Effector memory CD8-positive, alpha-beta T cell (primary cell): Measurements from ENCODE around the gene NUTM2B.
"Not testable (repeated sequence)": the region's sequence is repeated elsewhere in the genome, so short reads cannot be mapped to it uniquely, and the experiment has no call there.

Experiments used
- ATAC-seq: fragments of 150-1000 bp; cut with Tn5 transposase; replicated peaks from 2 replicates; pipeline ENCODE4 v1.10.0; 2021; ENCODE audit warnings: mild to moderate bottlenecking, moderate library complexity
- DNase-seq, 3 experiments: peaks; one replicate each; pipeline ENCODE4 v3.0.0; 2021
- H3K27ac Mint-ChIP-seq, 2 donors: one replicate each; pipeline ENCODE4 v1.8.0; 2022; ENCODE audit warnings: mild to moderate bottlenecking in 2 of 2, mixed read lengths in 2 of 2, moderate library complexity in 2 of 2
- H3K27me3 Mint-ChIP-seq, 2 donors: one replicate each; pipeline ENCODE4 v1.8.0; 2022; ENCODE audit warnings: mixed read lengths in 2 of 2
- H3K36me3 Mint-ChIP-seq: one replicate; pipeline ENCODE4 v1.8.0; 2022; ENCODE audit warnings: mild to moderate bottlenecking, moderate library complexity, mixed read lengths; ENCODE audit not compliant: insufficient read depth
- H3K4me1 Mint-ChIP-seq, 2 donors: one replicate each; pipeline ENCODE4 v1.8.0; 2022; ENCODE audit warnings: low read depth in 2 of 2, mixed read lengths in 2 of 2
- H3K4me3 Mint-ChIP-seq, 2 donors: one replicate each; pipeline ENCODE4 v1.8.0; 2022; ENCODE audit warnings: mild to moderate bottlenecking in 2 of 2, mixed read lengths in 2 of 2, moderate library complexity in 2 of 2
- H3K9me3 Mint-ChIP-seq, 2 donors: one replicate each; pipeline ENCODE4 v1.8.0; 2022; ENCODE audit warnings: mixed read lengths in 2 of 2
- total RNA-seq, 9 experiments: gene quantifications; one replicate each; lab custom pipeline; 2026; lab: John Stamatoyannopoulos, UW

NUTM2B gene
- 0 to 0.49 (median 0.13) reads per million in 9 experiments for total RNA-seq

GRCh38 chr10:79702927-79703326, at the start of gene NUTM2B:
Gene NUTM2B, plus strand, starts transcription at chr10:79703227. Its CDS starts 383 bp downstream, at chr10:79703610.
- not testable (repeated sequence) for ATAC-seq, H3K36me3 Mint-ChIP-seq, H3K27ac Mint-ChIP-seq, DNase-seq, H3K27me3 Mint-ChIP-seq, H3K4me1 Mint-ChIP-seq, H3K4me3 Mint-ChIP-seq, H3K9me3 Mint-ChIP-seq

GRCh38 chr10:79663287-79663686, 39.7 kb upstream of the NUTM2B start:
- not testable (repeated sequence) for ATAC-seq, H3K4me3 Mint-ChIP-seq, H3K4me1 Mint-ChIP-seq, H3K27ac Mint-ChIP-seq, H3K36me3 Mint-ChIP-seq, H3K27me3 Mint-ChIP-seq, H3K9me3 Mint-ChIP-seq, DNase-seq

GRCh38 chr10:79664686-79665085, 38.3 kb upstream of the NUTM2B start:
- H3K27me3 Mint-ChIP-seq, H3K4me3 Mint-ChIP-seq, H3K27ac Mint-ChIP-seq, H3K36me3 Mint-ChIP-seq, ATAC-seq, H3K9me3 Mint-ChIP-seq, H3K4me1 Mint-ChIP-seq, DNase-seq: not testable (repeated sequence)

- not testable (repeated sequence) for H3K4me3 Mint-ChIP-seq, H3K4me1 Mint-ChIP-seq, DNase-seq, H3K27me3 Mint-ChIP-seq, ATAC-seq, H3K27ac Mint-ChIP-seq, H3K36me3 Mint-ChIP-seq, H3K9me3 Mint-ChIP-seq
Measured at GRCh38 chr10:79669248-79669788, 33.7 kb upstream of the NUTM2B start.

GRCh38 chr10:79674878-79675277, 28.1 kb upstream of the NUTM2B start:
- not testable (repeated sequence) for H3K27ac Mint-ChIP-seq, H3K4me1 Mint-ChIP-seq, ATAC-seq, H3K9me3 Mint-ChIP-seq, H3K4me3 Mint-ChIP-seq, DNase-seq, H3K27me3 Mint-ChIP-seq, H3K36me3 Mint-ChIP-seq

GRCh38 chr10:79683026-79683883, 19.8 kb upstream of the NUTM2B start:
- not testable (repeated sequence) for H3K36me3 Mint-ChIP-seq, ATAC-seq, H3K4me1 Mint-ChIP-seq, H3K9me3 Mint-ChIP-seq, DNase-seq, H3K27me3 Mint-ChIP-seq, H3K27ac Mint-ChIP-seq, H3K4me3 Mint-ChIP-seq

- H3K27ac Mint-ChIP-seq, ATAC-seq, H3K4me1 Mint-ChIP-seq, H3K4me3 Mint-ChIP-seq, H3K9me3 Mint-ChIP-seq, H3K36me3 Mint-ChIP-seq, H3K27me3 Mint-ChIP-seq, DNase-seq: not testable (repeated sequence)
Measured at GRCh38 chr10:79683884-79684720, 18.9 kb upstream of the NUTM2B start.

- not testable (repeated sequence) for H3K4me3 Mint-ChIP-seq, H3K4me1 Mint-ChIP-seq, H3K9me3 Mint-ChIP-seq, H3K36me3 Mint-ChIP-seq, H3K27me3 Mint-ChIP-seq, H3K27ac Mint-ChIP-seq
- peak; percentile 99 for ATAC-seq
- DNase-seq, result peak; percentile 37 to 45 (median 39)
Measured at GRCh38 chr10:79685044-79685685, 17.9 kb upstream of the NUTM2B start.

- H3K4me1 Mint-ChIP-seq, DNase-seq, H3K27me3 Mint-ChIP-seq, H3K27ac Mint-ChIP-seq, H3K9me3 Mint-ChIP-seq, ATAC-seq, H3K36me3 Mint-ChIP-seq, H3K4me3 Mint-ChIP-seq: not testable (repeated sequence)
Measured at GRCh38 chr10:79686595-79686994, 16.4 kb upstream of the NUTM2B start.

- not testable (repeated sequence) for H3K4me3 Mint-ChIP-seq, ATAC-seq, H3K27ac Mint-ChIP-seq, H3K9me3 Mint-ChIP-seq, DNase-seq, H3K36me3 Mint-ChIP-seq, H3K4me1 Mint-ChIP-seq, H3K27me3 Mint-ChIP-seq
Measured at GRCh38 chr10:79687406-79688150, 15.4 kb upstream of the NUTM2B start.

GRCh38 chr10:79688798-79689197, 14.2 kb upstream of the NUTM2B start:
- not testable (repeated sequence) for ATAC-seq, DNase-seq, H3K9me3 Mint-ChIP-seq, H3K27me3 Mint-ChIP-seq, H3K27ac Mint-ChIP-seq, H3K4me1 Mint-ChIP-seq, H3K4me3 Mint-ChIP-seq, H3K36me3 Mint-ChIP-seq

- not testable (repeated sequence) for H3K36me3 Mint-ChIP-seq, H3K4me3 Mint-ChIP-seq, DNase-seq, H3K9me3 Mint-ChIP-seq, ATAC-seq, H3K27me3 Mint-ChIP-seq
- peaks cover 0 to 15% of the 10 kb centered on the region in 2 donors for H3K4me1 Mint-ChIP-seq
- peak overlapping the region; percentile 15 to 72 for H3K27ac Mint-ChIP-seq
Measured at GRCh38 chr10:79696596-79696995, 6.4 kb upstream of the NUTM2B start.

- DNase-seq, H3K27ac Mint-ChIP-seq, H3K9me3 Mint-ChIP-seq, H3K4me3 Mint-ChIP-seq, H3K27me3 Mint-ChIP-seq, H3K36me3 Mint-ChIP-seq: not testable (repeated sequence)
- peaks cover 0 to 15% of the 10 kb centered on the region in 2 donors for H3K4me1 Mint-ChIP-seq
- peak; percentile 96 for ATAC-seq
Measured at GRCh38 chr10:79697141-79697540, 5.9 kb upstream of the NUTM2B start.
